Activated CD8-positive, alpha-beta memory T cell treated with anti-CD3 and anti-CD28 coated beads for 36 hours (primary cell): ENCODE measurements around the gene PAF1. TPM values are rescaled to one million over a fixed set of nuclear protein-coding genes. Genes with fewer than 3 reads are reported as not detected.

Experiments
- total RNA-seq, 2 experiments: library from RNA; stranded (reverse); gene quantifications; one replicate each; pipeline ENCODE4 v1.2.3, GENCODE V29; 2021

Gene PAF1
- total RNA-seq, 2 experiments from 2014 or later, result 43.6 to 44.7 TPM

Other genes starting within 250 kb of the PAF1 start
- gene NCCRP1, start 194.1 kb downstream of the PAF1 start, total RNA-seq, result not detected
- gene SYCN, start 186.8 kb downstream of the PAF1 start, total RNA-seq, result not detected
- not detected for gene IFNL3, start 146.1 kb downstream of the PAF1 start, total RNA-seq
- gene IFNL4, start 142.2 kb downstream of the PAF1 start, total RNA-seq, result under 1 TPM; 0.25 TPM
- gene IFNL2, start 122.7 kb downstream of the PAF1 start, total RNA-seq, result not detected
- gene IFNL1, start 94.7 kb downstream of the PAF1 start, total RNA-seq, result not detected
- 1 to 10 TPM; 4.3 to 4.6 TPM for gene LRFN1, start 70.2 kb downstream of the PAF1 start, total RNA-seq
- 100 to 1,000 TPM; 211 to 231 TPM for gene GMFG, start 55.1 kb downstream of the PAF1 start, total RNA-seq
- 10 to 100 TPM; 55.5 to 57.6 TPM for gene SAMD4B, start 48.7 kb downstream of the PAF1 start, total RNA-seq
- gene MED29, start 272 bp upstream of the PAF1 start, total RNA-seq, result 10 to 100 TPM; 28.7 to 30.3 TPM
- gene ZFP36, start 15.7 kb upstream of the PAF1 start, total RNA-seq, result 10 to 100 TPM; 16.6 to 17.4 TPM
- 10 to 100 TPM; 30.4 to 30.9 TPM for gene PLEKHG2, start 21.6 kb upstream of the PAF1 start, total RNA-seq
- gene RPS16, start 44.8 kb upstream of the PAF1 start, total RNA-seq, result 1,000 to 10,000 TPM; 2,748 to 2,778 TPM
- 100 to 1,000 TPM; 179 to 189 TPM for gene SUPT5H, start 54.5 kb upstream of the PAF1 start, total RNA-seq
- 100 to 1,000 TPM; 135 to 144 TPM for gene TIMM50, start 89.7 kb upstream of the PAF1 start, total RNA-seq
- gene DLL3, start 107.8 kb upstream of the PAF1 start, total RNA-seq, result 1 to 10 TPM; 1.6 TPM
- not detected for gene SELENOV, start 124.0 kb upstream of the PAF1 start, total RNA-seq
- 1 to 10 TPM; 3.2 to 3.4 TPM for gene EID2B, start 141.7 kb upstream of the PAF1 start, total RNA-seq
- 10 to 100 TPM; 12.9 to 13.5 TPM for gene EID2, start 149.1 kb upstream of the PAF1 start, total RNA-seq
- not detected for gene LGALS13, start 211.4 kb upstream of the PAF1 start, total RNA-seq